Activated CD8-positive, alpha-beta memory T cell treated with anti-CD3 and anti-CD28 coated beads for 48 hours (primary cell): ENCODE data around the gene CCDC6.
"Not testable (repeated sequence)": the region's sequence is repeated elsewhere in the genome, so short reads cannot be mapped to it uniquely, and the experiment has no call there.

Experiments used
- DNase-seq, 3 experiments: peaks; one replicate each; pipeline ENCODE4 v3.0.0-alpha.2; 2020; ENCODE audit warnings: low read depth in 2 of 3, low spot score in 2 of 3

The CCDC6 gene

GRCh38 chr10:59773088-59773487 is 133.3 kb downstream of the CCDC6 start:
- no peak for DNase-seq

- DNase-seq, result no peak
These were observed 135.1 kb downstream of the CCDC6 start for GRCh38 chr10:59771162-59771807.

GRCh38 chr10:59770689-59771088 is 135.7 kb downstream of the CCDC6 start:
- no peak for DNase-seq

GRCh38 chr10:59762505-59762904 is 143.9 kb downstream of the CCDC6 start:
- DNase-seq, result no peak

- DNase-seq, result no peak
These were observed 148.4 kb downstream of the CCDC6 start for GRCh38 chr10:59757966-59758365.

- no peak for DNase-seq
These were observed 151.4 kb downstream of the CCDC6 start for GRCh38 chr10:59754951-59755350.

- DNase-seq, result no peak
These were observed 153.1 kb downstream of the CCDC6 start, which contains the start of gene MRLN for GRCh38 chr10:59753267-59753666. MRLN (minus strand) TSS chr10:59753455.

GRCh38 chr10:59752278-59752940 is 153.9 kb downstream of the CCDC6 start:
- DNase-seq, result no peak

GRCh38 chr10:59750155-59750945 is 156.0 kb downstream of the CCDC6 start:
- no peak for DNase-seq

- DNase-seq, result no peak
These were observed 157.5 kb downstream of the CCDC6 start for GRCh38 chr10:59748834-59749233.

GRCh38 chr10:59745163-59745650 is 161.1 kb downstream of the CCDC6 start:
- no peak for DNase-seq

GRCh38 chr10:59744762-59745161 is 161.6 kb downstream of the CCDC6 start:
- not testable (repeated sequence) for DNase-seq

- DNase-seq, result not testable (repeated sequence)
These were observed 162.2 kb downstream of the CCDC6 start for GRCh38 chr10:59744156-59744555.

GRCh38 chr10:59741583-59741982 is 164.8 kb downstream of the CCDC6 start:
- DNase-seq, result no peak

GRCh38 chr10:59741048-59741447 is 165.3 kb downstream of the CCDC6 start:
- no peak for DNase-seq
